HL-60 (cell line): ENCODE data around the gene TRIM3.

Experiments
- DNase-seq, 2 experiments: peaks; one replicate each; pipeline ENCODE4 v3.0.0-alpha.2; 2010 to 2020; ENCODE audit warnings: low read depth in 1 of 2, low spot score in 1 of 2
- H3K27ac ChIP-seq: fragments of 250-450 bp; sonication (Bioruptor Pico); replicated peaks from 2 replicates; pipeline ENCODE4 v1.5.1; 2020; ENCODE audit warnings: mild to moderate bottlenecking, moderate library complexity
- H3K27me3 ChIP-seq: fragments of 250-450 bp; sonication (Bioruptor Pico); 2 replicates; pipeline ENCODE4 v1.5.1; 2021; ENCODE audit warnings: mild to moderate bottlenecking, moderate library complexity; ENCODE audit not compliant: insufficient read depth, poor library complexity, severe bottlenecking
- H3K4me3 ChIP-seq: replicated peaks from 2 replicates; pipeline ENCODE4 v1.5.1; 2011; ENCODE audit warnings: mild to moderate bottlenecking, control low read depth, low read length; ENCODE audit not compliant: insufficient read depth
- CTCF ChIP-seq: IDR thresholded peaks from one replicate; pipeline ENCODE4 v1.5.1; 2011; ENCODE audit warnings: low read length, control low read depth, inconsistent platforms; ENCODE audit not compliant: insufficient read depth
- GABPA ChIP-seq: IDR thresholded peaks from 2 replicates; pipeline ENCODE4 v1.6.1; 2012; ENCODE audit warnings: low read depth
- POLR2AphosphoS5 ChIP-seq: IDR thresholded peaks from 2 replicates; pipeline ENCODE4 v1.6.1; 2012; ENCODE audit warnings: low read depth
- REST ChIP-seq: IDR thresholded peaks from 2 replicates; pipeline ENCODE4 v1.6.1; 2012; ENCODE audit warnings: low read depth; ENCODE audit not compliant: insufficient replicate concordance
- SPI1 ChIP-seq: IDR thresholded peaks from 2 replicates; pipeline ENCODE4 v1.6.1; 2012; ENCODE audit warnings: low read depth, mild to moderate bottlenecking, borderline replicate concordance

The TRIM3 gene

GRCh38 chr11:6400431-6401345 lies 73.1 kb downstream of the TRIM3 start:
- H3K27me3 ChIP-seq, result no peaks in the 10 kb centered on the region
- DNase-seq, result no peak

More at GRCh38 chr11:6400431-6401345, 73.1 kb downstream of the TRIM3 start:
- TF ChIP-seq GABPA (no peak), REST (no peak), CTCF (no peak), SPI1 (no peak), POLR2AphosphoS5 (no peak)
- no peak overlapping the region for H3K4me3 ChIP-seq
- no peak overlapping the region for H3K27ac ChIP-seq
